ENCODE results near the gene TMEM238L. TPM values are rescaled to one million over a fixed set of nuclear protein-coding genes. Genes with fewer than 3 reads are reported as not detected.

Gene TMEM238L
- total and polyA plus RNA-seq, 2 of the 8 experiments (the other 6 are each of a cell fraction or from before 2014, with no cell fraction given): not detected

DNA sequence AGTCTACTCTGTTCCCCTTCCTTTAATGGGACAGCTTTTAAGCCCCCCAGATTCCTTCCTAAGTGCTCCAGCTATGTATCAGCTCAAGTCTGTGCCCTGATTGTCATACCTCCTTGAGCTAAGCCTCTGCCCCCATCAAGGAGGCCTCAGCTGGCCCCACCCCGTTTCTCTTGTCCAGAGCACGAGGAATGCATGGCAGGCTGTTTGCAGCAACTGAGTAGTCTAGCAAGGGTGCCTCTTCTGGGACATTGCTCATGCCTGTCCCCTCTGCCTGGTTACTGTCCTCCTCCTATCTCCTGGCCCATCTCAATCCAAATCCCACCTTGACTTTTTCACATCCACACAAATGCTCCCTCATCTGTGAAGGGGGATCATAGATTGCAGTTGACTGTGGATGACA, 46.3 kb downstream of the TMEM238L start (continued):
- TF ChIP-seq CEBPB (IDR thresholded peaks at IDR 0.05; ENCODE audit: low read depth, low read length) (no peak), CREB1 (IDR thresholded peaks at IDR 0.05) (no peak), SAP30 (IDR thresholded peaks at IDR 0.05; ENCODE audit: insufficient read depth, insufficient replicate concordance, low read length) (no peak), ASH2L (IDR thresholded peaks at IDR 0.05; ENCODE audit: low read length) (no peak), CHD2 (IDR thresholded peaks at IDR 0.05; ENCODE audit: low read length) (no peak)
